Fibroblast of the conjunctiva (primary cell): ENCODE data around the gene DLEC1.
"Not testable (repeated sequence)": the region's sequence is repeated elsewhere in the genome, so short reads cannot be mapped to it uniquely, and the experiment has no call there.

Experiments
- DNase-seq: peaks from one replicate; pipeline ENCODE4 v3.0.0-alpha.2; 2010; ENCODE audit warnings: low read depth

Gene DLEC1

DNA sequence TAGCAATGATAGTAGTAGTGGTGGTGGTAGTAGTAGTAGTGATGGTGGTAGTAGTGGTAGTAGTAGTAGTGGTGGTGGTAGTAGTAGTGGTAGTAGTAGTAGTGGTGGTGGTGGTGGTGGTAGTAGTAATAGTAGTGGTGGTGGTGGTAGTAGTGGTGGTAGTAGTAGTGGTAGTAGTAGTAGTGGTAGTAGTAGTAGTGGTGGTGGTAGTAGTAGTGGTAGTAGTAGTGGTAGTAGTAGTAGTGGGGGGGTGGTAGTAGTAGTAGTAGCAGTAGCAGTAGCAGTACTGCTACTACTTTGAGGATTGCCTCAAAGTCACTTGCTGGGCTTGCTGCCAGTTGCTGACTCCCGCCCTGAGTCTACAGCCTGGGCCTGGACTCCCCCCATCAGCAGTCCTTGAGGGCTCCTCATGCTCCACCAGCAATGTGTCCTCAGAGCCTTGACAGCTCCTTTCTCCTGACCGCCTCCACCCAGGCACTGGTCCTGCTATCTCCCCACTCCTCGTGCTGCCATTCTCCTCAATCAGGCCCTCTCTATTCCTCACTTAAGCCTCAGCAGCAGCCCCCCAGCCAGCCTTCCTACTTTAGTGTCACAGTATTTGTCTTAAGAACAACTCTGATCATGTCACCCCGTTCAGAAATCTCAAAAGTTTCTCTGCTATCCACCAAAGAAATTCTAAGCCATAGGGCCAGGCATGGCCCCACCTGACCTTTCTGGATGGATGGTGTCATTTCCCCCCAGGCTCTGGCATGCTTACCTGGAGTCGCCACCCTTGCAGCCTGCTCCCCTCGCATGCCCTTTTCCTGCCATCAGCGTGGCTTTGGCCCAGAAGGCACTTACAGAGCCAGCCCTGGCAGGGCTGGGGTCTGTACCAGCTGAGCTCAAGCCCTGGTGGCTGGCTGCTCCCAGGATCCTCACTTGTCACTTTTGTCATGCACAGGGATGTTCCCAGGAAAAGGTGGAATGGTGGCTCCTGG is 45.6 kb downstream of the DLEC1 start:
- DNase-seq, result no peak

DNA sequence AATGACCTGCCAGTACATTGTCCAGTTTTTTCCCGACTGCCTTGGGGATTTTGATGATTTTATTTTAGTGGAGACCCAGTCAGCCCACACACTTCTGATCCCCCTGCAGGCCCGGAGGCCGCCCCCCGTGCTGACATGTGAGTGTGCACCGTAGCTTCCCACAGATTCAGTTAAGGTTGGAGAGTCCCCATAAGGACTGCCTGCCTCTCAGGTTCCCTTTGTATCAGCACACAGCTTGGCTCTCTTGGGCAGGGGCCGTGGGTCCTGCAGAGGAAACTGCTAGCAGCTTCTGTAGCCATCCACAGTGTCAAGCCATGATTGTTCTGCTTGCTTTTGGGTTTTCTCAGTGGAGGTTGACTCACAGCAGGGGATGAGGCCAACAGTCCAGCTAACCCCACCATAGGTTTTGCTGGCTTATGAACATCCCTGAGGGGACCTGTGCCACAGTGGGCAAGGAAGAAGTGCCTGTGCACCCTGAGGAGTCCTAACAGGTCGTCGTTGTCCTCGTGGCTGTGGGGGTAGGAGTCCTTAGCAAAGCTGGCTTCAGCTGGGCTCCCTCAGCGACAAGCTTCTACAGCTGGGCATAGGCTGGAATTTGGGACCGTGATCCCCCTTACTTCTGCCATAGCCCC is 46.4 kb downstream of the DLEC1 start:
- no peak for DNase-seq

DNA sequence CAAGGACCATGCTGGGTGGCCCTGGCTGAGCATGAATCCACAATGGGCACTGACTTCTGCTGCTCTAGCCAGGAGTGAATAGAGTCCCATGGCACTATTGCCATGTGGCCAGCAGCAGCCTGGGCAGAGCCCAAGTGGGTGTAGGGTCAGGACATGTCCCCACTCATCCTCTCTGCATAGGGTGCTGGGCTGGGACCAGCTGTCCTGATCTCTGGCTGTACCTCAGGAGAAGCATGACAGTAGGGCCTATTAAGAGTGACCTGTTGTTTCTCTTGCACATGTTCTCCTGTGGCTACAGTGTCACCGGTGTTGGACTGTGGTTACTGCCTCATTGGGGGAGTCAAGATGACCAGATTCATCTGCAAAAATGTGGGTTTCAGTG is 46.9 kb downstream of the DLEC1 start:
- no peak for DNase-seq

DNA sequence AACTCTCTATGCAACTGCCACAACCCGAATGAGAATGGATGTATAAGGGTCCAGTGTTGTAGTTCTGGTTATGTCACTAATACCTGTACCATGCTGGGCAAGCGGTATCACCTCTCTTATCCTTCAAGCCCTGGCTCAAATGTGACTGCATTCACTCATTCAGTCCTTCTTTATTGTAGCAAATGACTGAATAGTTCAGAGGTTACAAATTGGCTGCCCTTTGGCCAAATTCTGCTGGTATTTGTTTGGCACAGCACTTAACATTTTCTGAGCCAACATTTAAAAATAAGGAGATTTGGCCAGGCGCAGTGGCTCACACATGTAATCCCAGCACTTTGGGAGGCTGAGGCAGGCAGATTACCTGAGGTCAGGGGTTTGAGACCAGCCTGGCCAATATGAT is 47.5 kb downstream of the DLEC1 start:
- DNase-seq, result no peak

DNA sequence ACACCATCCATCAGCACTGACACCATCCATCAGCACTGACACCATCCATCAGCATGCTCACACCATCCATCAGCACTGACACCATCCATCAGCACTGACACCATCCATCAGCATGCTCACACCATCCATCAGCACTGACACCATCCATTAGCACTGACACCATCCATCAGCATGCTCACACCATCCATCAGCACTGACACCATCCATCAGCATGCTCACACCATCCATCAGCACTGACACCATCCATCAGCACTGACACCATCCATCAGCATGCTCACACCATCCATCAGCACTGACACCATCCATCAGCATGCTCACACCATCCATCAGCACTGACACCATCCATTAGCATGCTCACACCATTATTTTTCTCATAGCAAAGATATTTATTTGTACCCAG is 48.3 kb downstream of the DLEC1 start:
- not testable (repeated sequence) for DNase-seq

DNA sequence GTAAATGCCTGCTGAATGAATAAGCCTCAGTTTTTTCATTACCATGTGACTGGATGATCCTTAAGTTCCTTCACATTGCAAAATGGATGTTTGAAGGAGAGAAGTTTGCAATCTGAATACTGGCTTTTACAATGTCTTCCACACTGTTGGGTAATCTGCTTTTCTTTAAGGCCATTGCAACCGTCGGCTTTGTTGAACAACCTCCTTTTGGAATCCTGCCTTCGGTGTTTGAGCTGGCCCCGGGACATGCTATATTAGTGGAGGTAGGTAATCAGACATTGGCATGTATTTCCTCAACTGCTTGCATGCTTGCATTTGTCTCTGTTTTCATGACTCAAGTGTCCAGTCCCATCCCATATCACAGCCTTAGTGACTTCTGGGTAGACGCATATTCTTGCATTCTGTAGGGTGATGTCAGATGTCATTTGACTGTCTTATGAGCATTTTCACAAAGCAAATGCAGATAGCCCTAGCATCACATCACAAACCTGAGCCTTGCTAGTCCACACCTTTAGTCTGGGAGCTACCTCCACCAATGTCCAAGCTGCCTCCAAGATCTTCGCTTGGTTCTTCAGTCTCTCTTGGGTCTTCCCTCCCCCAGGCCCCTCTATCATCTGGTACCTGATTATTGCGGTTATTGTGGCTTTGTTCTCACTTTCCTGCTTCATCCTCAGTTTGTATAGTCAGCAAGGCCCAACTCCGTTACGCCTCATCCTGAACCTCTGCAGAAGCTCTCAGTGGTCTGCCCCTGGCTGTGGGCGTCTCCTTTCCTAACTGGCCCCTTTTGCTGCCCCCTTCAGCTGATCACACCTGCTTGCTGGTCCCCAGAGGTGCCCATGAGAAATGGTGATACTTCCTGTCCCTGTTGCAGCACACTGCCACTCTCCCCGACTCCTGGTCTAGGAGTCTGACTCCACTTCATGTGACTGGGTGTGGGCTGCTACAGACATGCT is 49.4 kb downstream of the DLEC1 start:
- DNase-seq, result no peak

DNA sequence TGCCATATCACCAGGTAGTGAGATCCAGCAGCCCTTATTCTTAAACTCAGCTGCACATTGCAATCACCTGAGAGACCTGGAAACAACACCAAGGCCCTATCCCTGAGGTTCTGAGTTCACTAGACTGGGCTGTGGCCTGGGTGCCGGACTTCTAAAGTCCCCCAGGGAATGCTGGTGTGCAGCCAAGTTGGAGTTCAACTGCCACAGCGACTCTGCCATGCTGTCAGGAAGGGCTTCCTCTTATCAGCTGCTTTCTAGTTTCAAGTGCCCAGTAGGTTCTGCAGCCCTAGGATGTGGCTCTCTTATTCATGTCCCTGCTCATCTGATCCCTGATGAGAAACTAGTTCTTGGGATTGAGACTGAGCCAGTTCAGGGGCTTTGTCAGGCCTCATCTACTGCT is 50.2 kb downstream of the DLEC1 start:
- no peak for DNase-seq

DNA sequence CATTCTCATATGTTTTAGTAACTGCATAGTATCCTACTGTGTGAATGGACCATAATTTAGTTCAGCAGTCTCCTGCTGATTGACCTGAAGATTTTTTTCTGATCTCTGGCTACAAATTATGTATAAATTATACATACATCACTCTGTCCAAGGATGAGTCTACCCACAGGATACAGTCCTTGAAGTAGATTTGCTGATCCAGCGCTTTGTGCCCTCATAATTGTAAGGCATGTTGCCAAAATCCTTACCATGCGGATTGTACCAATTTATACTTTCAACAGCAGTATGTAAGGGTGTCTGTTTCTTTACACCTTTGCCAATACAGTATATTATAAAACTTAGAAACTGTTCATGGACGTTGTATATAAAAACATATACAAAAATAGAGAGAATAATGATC is 51.4 kb downstream of the DLEC1 start:
- DNase-seq, result no peak

DNA sequence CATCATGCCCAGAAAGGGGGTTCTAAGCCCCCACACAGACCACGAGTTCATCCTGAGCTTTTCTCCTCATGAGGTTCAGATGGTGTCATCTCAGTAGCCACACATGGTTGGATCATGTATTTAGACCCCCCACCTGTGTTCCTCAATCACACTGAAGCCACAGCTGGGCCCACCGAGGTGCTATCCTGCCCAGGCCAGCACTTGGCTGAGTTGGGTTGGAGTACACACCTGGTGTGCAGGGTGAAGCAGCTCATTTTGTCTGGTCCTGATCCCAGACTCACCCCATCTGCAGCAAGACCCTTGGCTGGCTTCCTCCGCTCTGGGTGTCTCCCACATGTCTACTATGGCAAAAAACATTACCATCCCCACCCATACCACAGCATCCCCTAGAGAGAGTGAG is 56.0 kb downstream of the DLEC1 start:
- DNase-seq, result no peak

DNA sequence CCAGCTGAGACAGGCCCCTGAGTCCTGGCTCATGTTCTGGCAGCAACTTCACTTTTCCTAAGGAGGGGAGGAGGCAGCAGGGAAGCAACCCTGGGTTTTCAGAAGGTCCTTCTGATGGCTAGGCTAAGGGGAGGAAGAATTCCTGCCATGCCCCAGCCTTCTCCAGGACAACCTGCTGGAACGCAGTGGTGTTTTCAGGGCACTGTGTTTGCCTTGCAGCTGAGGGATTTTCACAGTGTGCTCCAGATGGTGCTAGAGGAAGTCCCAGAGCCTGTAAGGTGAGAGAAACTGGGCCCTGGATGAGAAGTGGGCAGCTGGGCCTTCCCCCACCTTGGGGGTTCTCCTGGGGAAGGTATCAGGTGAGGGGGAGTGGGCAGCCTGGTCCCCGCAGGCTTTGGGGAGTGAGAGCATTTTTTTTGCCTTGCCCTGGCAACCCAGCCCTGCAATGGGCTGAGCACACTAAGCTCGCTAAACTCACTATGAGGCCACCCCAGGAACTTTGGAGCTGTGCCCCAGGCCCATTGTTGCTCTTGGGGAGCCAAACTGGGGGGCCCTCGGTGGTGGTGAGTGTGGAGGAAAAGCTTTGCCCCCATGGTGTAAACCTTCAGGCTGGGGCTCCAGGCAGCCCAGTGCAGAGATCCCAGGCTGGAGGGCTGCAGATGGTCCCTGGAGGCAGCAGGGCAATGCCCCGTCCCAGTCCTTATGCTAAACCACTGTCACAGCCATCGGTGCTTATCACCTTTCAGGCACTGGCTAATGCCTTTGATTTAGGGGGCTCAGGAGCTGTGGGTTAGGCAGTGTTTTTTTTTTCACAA is 56.9 kb downstream of the DLEC1 start:
- DNase-seq, result no peak

DNA sequence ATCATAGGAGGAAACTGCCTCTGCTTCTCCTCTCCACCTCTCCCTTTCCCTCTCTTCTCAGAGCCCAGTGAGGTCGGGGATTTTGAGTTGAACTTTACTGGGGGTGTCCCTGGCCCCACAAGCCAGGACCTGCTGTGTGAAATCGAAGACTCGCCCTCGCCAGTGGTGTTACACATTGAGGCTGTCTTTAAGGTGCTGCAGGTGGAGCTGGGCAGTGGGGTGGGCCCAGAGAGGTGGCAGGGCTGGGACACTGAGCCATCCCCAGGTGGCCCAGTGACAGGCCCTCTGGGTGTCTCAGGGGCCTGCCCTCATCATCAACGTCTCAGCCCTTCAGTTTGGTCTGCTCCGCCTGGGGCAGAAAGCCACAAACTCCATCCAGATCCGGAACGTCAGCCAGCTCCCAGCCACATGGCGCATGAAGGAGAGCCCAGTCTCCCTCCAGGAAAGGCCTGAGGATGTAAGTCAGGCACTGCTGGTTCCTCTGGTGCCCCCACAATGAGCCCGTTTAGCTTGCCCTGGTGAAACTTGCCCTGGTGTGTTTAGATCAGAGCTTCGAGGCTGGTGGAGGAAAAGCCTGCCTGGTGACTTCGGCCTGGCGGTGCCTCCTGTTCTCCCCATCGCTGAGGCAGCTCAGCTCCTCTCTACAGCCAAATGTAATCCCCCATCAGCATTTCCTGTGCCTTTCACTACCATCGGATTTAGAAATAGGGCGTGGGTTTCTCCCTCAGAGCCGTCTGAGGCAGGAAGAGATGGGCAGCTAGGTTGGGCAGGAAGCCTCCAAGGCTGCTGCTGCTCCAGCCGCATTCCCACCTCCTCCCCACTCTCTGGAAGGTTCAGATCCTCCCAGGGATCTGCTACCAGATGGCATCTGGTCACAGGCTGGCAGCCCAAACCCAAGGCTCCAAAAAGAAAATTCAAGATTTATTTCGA is 58.7 kb downstream of the DLEC1 start:
- DNase-seq, result no peak

DNA sequence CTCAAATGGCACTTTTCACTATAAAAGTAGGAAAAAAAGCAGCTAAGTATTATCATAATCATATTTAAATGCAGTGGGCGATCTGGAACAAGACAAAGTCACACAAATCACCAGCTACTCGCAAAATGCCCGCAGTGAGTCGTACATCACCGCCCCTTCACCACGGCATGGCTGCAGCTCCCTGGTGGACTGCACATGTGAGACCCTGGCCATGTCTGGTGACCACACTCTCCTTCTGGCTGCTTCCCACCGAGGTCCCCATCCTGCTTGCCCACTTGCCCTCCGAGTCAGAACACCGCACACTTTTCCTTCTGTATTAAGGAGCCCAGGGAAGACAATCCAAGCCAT is 59.3 kb downstream of the DLEC1 start:
- DNase-seq, result no peak

DNA sequence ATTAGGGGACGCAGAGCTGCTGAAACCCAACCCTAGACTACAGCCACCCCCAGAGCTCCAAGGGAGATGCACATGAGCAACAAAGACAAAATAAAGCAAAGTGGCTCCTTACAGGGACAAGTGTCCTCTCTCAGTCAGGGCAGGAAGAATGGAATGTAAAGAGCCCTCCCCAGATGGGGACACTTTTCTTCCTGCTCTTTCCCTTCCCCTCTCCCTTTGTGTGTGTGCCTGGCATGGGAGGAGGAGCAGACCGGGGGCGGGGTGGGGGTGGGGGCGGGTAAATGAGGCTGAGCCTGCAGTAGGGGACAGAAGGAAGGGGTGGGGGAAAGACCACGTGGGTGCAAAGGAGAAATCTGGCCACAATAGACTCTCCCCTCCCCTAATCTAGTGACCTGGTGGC is 60.5 kb downstream of the DLEC1 start:
- no peak for DNase-seq

DNA sequence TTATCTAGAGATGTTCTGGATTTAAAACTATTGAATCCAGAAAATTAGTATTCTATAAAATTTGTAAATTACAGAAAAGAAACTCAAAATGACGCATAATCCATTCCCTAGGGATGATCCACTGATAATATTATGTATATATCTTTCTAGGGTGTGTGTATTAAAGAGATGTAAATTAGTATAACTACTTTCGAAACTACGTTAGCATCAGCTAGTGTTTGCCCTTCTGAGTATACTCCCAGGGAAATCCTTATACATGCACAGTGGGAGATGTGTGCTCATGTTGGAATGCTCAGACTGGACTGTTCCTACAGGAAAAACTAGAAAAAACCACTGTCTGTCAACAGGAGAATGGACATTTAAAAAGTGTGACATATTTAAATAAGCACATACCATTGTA is 61.5 kb downstream of the DLEC1 start:
- DNase-seq, result no peak

DNA sequence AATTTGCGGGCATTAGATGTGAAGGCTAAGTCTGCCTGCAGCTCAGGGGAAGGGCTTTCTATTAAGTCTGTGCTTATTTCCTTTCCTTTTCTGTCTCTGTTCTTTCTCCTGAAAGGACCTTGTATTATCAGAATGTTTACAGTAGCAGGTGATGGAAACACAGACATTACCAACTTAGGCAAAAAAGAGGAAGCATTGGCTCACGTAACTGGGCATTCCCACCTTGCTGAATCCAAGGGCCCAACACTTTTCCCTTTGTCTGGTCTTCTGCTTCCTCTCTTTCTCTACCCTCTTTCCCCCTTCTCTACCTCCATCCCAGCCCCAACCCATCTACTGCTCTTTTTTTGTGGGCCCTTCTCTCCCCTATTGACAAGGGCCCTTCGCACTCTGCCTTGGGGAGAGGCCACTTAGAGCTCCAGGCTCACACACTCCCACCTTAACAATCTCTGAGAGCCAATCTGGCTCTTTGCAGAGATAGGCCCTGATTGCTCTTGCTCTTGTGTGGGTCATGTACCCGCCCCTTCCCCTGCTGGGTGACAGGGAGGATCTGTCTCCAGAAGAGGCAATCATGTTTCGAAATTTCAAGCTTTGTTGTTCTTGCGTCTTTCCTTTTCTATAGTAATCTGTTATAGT is 62.9 kb downstream of the DLEC1 start:
- no peak for DNase-seq

DNA sequence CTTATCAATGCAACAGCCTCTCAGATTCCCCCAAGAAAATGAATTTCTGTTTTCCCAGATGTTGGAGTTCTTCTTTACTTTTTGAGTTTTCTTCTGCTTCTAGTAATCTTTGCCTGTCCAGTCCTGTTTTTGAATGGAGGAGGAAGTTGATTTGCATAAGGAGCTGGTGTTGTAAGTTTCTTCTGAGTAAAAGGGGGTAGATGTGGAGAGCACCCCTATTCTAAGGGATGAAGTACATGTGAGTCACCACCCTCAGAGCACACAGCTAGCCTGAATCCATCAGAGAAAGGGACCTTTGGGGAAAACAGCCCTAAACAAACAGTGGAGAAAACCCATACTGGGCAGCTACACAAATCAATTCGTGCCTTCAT is 63.4 kb downstream of the DLEC1 start:
- DNase-seq, result no peak

DNA sequence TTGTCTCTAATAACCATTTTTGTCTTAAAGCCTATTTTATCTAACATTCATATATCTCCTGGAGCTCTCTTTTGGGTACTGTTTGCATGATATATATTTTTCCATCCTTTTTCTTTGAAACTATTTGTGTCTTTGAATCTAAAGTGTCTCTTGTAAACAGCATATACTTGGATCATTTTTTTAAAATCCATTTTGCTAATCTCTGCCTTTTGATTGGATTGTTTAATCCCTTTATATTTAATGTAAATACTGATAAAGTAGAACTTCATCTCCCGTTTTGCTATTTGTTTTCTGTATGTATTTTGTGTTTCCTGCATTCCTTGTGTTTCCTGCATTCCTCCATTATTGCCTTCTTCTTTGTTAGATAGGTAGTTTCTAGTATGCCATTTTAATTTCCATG is 66.5 kb downstream of the DLEC1 start:
- DNase-seq, result no peak

DNA sequence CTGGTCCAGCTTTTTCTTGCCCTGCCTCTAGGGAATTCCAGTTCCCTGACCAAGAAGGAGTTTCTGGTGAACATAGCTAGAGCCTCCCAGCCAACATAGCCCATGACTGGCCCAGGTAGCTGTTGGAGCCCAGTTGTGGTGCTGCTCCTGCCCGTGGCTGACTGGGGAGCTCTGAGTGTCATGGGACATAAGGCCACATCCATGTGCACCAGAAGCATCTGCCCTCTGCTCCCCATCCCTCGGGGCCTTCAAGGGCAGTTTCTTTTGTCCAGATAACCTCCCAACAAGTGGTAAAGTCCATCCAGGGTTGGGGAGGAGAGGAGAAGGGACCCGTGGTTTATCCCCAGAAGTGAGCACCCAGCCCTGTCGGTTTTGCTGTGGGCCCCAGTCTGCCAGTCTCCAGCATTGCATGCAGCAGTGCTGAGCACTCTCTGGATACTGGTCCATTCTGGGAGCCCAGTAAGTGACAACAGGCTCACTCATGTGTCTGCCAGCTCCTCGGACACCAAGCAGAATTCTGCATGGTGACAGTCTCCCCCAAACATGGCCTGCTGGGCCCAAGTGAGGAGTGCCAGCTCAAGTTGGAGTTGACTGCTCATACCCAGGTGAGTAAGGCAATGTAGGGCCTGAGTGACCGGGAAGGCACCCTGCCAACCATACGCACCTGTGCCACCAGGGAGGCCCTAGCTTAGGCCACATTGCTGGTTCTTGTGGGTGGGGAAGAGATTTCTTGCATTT is 69.1 kb downstream of the DLEC1 start:
- DNase-seq, result no peak
